Heart left ventricle (tissue), 13 donors: ENCODE results near the gene DMBT1.

Source experiments
- POLR2A ChIP-seq, 2 donors: fragments of 450-650 bp; IDR thresholded peaks; one replicate each; pipeline ENCODE4 v1.6.1; 2017; ENCODE audit warnings: antibody characterized with exemption in 2 of 2, mild to moderate bottlenecking in 2 of 2, moderate library complexity in 2 of 2
- TF ChIP-seq, protein P1 (sequence below), 12 donors: fragments of 200-600 bp; sonication (generic) in 4 of 12; IDR thresholded peaks; one replicate each; pipeline versions ENCODE4 v1.5.0 to v1.8.0; 2018 to 2022; ENCODE audit warnings: antibody characterized with exemption in 12 of 12, mild to moderate bottlenecking in 5 of 12
- donor health status: ischemic (EF 13 %, LVEDD 7.1; RV severe dilation, severe dysfunction).
- donor health status: DM: no; HTN: yes; CAD: no.
- donor health status: DM: no; HTN: no; CAD: no.
- donor health status: ischemic (EF 25% LVEDD 6.9; RV normal size, moderate dysfunction).
- donor health status: ischemic (EF 25% LVEDD 5.7; RV mildly dilated, moderate dysfunction).
- donor health status: ischemic (EF 35%, LVEDD 5.7; RV mildly dilated, moderate dysfunction).
- donor health status: nonischemic (EF 11% LVEDD 7.7; RV severe dilation, severe dysfunction).
- donor health status: DM: yes; HTN: yes; CAD: no.
- donor health status: PGD.
- donor health status: ischemic (EF 29% LVEDD 5.4; RV normal size, mild dysfunction).
- donor health status: nonischemic (EF 23%, LVEDD 6.1; RV moderate dilation, normal function).

DNA sequence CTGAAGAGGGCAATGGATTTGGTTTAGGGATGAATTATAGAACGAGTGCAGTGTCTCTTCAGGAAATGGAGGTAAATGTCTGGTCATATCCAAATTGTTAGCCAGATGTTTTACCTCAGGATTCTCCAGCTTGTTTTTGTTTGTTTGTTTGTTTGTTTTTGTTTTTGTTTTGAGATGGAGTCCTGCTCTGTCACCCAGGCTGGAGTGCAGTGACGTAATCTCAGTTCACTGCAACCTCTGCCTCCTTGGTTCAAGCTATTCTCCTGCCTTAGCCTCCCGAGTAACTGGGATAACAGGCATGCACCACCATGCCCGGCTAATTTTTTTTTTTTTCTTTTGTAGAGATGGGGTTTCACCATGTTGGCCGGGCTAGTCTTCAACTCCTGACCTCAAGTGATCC is 132.2 kb downstream of the DMBT1 start:
- TF ChIP-seq, protein P1, sequence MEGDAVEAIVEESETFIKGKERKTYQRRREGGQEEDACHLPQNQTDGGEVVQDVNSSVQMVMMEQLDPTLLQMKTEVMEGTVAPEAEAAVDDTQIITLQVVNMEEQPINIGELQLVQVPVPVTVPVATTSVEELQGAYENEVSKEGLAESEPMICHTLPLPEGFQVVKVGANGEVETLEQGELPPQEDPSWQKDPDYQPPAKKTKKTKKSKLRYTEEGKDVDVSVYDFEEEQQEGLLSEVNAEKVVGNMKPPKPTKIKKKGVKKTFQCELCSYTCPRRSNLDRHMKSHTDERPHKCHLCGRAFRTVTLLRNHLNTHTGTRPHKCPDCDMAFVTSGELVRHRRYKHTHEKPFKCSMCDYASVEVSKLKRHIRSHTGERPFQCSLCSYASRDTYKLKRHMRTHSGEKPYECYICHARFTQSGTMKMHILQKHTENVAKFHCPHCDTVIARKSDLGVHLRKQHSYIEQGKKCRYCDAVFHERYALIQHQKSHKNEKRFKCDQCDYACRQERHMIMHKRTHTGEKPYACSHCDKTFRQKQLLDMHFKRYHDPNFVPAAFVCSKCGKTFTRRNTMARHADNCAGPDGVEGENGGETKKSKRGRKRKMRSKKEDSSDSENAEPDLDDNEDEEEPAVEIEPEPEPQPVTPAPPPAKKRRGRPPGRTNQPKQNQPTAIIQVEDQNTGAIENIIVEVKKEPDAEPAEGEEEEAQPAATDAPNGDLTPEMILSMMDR (IDR thresholded peaks at IDR 0.05) = no peak
- TF ChIP-seq POLR2A (IDR thresholded peaks at IDR 0.05) = no peak
